Endothelial cell of umbilical vein (primary cell): ENCODE results near the gene MARS1.

ENCODE experiments used
- CTCF ChIP-seq, 2 donors: IDR thresholded peaks; 1 replicate in 1 of 2; 2 replicates in 1 of 2; pipeline ENCODE4 v1.5.1; 2011; ENCODE audit warnings: low read length in 2 of 2, mild to moderate bottlenecking in 2 of 2, moderate library complexity in 2 of 2, control low read depth in 1 of 2, inconsistent platforms in 1 of 2, low read depth in 1 of 2; ENCODE audit not compliant: insufficient read depth in 1 of 2; ENCODE audit errors: extremely low read depth in 1 of 2
- FOS ChIP-seq: IDR thresholded peaks from 2 replicates; pipeline ENCODE4 v1.6.1; 2011; ENCODE audit warnings: mild to moderate bottlenecking, low read length, moderate library complexity, borderline replicate concordance; ENCODE audit not compliant: insufficient read depth
- JUN ChIP-seq: IDR thresholded peaks from 2 replicates; pipeline ENCODE4 v1.6.1; 2011; ENCODE audit warnings: borderline replicate concordance, low read depth; ENCODE audit not compliant: insufficient read length, insufficient read depth
- MAX ChIP-seq: IDR thresholded peaks from 2 replicates; pipeline ENCODE4 v1.6.1; 2011; ENCODE audit not compliant: insufficient read depth, insufficient read length
- POLR2A ChIP-seq: IDR thresholded peaks from 2 replicates; pipeline ENCODE4 v1.6.1; 2012; ENCODE audit warnings: low read depth, mild to moderate bottlenecking, control low read depth, low read length

GRCh38 chr12:57536597-57536942 lies 48.7 kb downstream of the MARS1 start:
- TF ChIP-seq CTCF (IDR thresholded peaks at IDR 0.05; ENCODE audit: extremely low read depth in 1 of 2, insufficient read depth in 1 of 2, low read depth in 1 of 2, low read length in 2 of 2) (no peak), MAX (no peak), JUN (no peak), POLR2A (no peak), FOS (no peak)
